NCI-H1105 (cell line): ENCODE results near the gene PIK3R2.
A peak's percentile ranks its signal among the peaks of the same experiment; 100 is the strongest.
"Not testable (repeated sequence)": the region's sequence is repeated elsewhere in the genome, so short reads cannot be mapped to it uniquely, and the experiment has no call there.

Experiments used
- DNase-seq: peaks from one replicate; lab custom pipeline; 2025; lab: John Stamatoyannopoulos, UW

PIK3R2 gene

DNA sequence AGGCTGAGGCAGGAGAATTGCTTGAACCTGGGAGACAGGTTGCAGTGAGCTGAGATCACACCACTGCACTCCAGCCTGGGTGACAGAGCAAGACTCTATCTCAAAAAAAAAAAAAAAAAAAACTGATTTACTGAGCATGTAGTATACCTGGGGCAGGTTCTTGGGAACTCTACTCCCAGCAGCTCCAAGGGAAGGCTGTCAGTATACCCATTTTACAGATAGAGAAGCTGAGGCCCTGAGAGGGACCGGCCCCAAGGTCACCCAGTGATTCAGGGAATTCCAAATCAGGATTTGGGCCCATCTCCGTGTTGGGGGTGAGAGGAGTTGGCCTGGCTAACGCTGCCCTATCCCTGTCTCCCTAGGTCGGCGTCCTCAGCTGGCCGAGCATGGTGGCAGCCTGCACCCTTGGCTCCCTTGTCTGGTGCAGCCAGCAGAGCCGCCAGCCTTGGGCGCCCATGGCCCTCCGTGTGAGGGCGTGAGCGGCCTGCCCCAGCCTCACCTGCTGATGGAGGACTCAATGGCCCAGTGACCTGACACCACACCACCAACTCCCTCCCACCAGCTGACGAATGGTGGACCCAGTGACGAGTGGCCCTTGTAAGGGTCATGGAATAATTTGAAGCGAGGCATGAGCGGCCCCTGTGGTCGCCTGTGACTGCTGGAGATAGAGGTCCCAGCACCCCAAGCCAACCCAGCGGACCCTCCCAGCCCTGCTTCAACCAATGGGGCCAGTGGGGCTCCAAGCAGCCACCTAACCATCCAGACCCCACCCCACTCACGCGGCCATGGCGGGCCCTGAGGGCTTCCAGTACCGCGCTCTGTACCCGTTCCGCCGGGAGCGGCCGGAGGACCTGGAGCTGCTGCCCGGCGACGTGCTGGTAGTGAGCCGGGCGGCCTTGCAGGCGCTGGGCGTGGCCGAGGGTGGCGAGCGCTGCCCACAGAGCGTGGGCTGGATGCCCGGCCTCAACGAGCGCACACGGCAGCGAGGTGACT is 2.4 kb downstream of the PIK3R2 start:
- DNase-seq, result no peak

DNA sequence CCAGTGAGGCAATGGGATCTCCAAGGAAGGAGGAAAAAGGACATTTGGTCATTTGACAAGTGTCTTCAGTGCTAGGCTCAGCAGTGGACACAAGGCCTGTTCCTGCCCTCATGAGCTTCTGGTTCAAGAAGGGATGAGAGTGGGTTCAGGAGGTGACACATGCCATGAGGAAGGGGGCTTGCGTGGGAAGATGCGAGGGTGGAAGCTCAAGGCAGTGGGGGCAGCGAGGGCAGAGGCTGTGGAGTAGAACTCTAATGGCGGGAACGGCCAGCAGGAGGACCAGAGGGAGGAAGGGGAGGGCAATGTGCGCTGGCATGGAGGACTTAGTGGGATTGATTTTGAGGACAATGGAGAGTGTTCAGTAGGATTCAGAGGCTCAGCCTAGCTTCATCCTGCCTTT is 3.3 kb downstream of the PIK3R2 start:
- no peak for DNase-seq

DNA sequence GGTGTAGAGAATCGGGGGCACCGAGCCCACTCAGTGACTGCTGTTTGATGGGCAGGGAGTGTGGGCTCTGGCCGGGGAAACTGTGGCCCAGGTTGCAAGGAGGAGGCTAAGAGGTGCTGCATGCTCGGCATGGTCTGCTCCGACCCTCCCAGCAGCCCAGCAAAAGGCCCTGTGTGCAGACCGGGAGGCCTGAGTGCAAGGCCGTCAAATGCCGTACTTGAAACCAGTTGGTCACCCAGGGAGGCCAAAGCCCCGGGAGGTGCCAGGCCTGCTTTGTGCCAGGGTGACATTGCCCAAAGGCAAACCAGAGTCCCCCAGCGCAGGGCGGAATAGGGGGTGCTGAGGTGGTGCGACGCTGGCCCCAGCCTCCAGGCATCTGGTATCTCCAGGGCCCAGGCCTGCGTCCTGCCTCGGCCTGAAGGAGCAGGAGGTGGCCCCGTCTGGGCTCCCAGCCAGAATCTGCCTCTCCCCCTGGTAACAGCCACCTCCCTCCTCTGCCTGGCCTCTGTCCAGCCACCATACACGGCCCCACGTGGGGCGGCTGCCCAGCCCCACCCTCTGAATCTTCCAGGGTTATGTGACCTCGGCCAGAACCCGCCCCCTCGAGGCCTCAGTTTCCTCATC is 4.0 kb downstream of the PIK3R2 start:
- peak; percentile 96 for DNase-seq

DNA sequence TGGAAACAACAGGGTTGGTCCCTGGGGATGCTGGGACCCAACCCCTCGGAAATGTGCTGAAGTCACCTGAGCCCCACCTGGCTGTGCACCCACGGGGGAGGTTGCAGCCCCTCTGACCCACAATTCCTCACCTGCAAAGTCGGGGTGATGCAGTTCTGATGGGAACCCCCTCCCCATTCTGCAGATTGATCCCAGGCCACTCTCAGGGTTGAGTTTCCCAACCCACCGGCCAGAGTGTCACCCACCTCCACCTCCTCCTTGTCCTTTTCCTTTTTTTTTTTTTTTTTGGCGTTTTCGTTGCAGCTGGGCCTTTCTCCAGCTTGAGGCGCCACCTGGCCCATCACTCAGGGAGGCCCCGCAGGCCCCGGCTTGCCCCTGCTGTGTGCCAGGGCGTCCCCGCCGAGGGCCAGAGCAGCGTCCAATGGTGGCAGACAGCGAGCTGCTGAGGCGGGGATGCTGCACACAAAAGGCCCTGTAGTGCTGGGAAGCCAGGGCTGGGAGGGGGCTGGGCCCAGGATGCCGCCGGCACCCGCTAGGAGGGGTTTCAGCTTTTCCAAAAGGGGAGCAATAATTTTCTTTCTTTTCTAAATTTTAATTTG is 4.6 kb downstream of the PIK3R2 start:
- peak; percentile 96 for DNase-seq

DNA sequence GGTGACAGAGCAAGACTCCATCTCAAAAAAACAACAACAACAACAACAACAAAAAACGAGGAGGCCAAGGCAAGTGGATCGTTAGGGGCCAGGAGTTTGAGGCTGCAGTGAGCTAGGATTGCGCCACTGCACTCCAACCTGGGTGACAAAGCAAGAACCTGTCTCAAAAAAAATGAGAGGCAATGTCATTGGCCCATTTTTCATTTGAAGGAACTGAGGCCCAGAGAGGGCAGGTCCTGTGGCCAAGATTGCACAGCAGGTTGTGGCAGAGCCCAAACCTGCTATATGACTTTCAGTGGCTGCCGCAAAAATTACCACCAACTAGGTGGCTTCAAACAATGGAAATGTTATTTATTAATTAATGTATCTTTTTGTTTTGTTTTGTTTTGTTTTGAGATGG is 5.5 kb downstream of the PIK3R2 start:
- no peak for DNase-seq

DNA sequence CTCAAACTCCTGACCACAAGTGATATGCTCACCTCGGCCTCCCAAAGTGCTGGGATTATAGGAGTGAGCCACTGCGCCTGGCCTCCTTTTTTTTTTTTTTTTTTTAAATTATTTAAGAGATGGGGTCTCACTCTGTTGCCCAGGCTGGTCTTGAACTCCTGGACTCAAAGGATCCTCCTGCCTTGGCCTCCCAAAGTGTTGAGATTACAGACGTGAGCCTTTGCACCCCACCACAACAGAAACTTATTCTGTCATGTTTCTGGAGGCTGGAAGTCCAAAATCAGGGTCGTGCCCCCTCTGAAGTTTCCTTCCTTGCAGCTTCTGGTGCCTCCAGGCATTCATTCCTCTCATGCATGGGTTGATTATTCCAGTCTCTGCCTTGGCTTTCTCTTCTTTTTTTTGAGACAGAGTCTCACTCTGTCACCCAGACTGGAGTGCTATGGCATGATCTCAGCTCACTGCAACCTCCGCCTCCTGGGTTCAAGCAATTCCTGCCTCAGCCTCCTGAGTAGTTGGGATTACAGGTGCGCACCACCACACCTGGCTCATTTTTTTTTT is 6.2 kb downstream of the PIK3R2 start:
- not testable (repeated sequence) for DNase-seq

DNA sequence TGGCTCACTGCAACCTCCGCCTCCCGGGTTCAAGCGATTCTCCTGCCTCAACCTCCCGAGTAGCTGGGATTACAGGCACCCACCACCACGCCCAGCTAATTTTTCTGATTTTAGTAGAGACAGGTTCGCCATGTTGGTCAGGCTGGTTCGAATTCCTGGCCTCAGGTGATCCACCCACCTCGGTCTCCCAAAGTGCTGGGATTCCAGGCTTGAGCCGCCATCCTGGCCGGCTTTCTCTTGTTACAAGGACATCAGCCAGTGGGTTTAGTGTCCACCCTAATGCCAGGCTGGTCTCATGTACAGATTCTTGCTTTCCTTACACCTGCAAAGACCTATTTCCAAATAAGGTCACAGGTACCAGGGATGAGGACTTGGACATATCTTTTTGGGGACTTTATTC is 6.8 kb downstream of the PIK3R2 start:
- no peak for DNase-seq

DNA sequence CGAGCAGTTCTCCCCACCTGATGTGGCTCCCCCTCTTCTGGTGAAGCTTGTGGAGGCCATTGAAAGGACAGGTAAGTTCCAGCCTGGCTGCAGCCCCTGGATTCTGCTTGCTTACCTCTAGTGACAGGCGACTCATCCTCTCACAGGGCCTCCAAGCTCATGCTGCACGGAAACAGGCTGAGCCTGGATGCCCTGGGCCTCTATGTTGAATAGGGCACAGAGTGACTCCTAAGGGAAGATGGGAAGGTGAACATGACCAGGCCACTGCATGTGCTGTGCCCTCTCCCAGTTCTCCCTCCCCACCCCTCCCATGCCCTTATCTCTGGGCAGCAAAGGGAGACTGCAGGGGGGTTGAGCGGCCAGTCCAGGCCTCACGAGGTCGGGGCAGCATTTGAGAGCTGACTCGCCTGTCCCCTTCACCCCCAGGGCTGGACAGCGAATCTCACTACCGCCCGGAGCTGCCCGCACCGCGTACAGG is 7.6 kb downstream of the PIK3R2 start:
- DNase-seq, result no peak

DNA sequence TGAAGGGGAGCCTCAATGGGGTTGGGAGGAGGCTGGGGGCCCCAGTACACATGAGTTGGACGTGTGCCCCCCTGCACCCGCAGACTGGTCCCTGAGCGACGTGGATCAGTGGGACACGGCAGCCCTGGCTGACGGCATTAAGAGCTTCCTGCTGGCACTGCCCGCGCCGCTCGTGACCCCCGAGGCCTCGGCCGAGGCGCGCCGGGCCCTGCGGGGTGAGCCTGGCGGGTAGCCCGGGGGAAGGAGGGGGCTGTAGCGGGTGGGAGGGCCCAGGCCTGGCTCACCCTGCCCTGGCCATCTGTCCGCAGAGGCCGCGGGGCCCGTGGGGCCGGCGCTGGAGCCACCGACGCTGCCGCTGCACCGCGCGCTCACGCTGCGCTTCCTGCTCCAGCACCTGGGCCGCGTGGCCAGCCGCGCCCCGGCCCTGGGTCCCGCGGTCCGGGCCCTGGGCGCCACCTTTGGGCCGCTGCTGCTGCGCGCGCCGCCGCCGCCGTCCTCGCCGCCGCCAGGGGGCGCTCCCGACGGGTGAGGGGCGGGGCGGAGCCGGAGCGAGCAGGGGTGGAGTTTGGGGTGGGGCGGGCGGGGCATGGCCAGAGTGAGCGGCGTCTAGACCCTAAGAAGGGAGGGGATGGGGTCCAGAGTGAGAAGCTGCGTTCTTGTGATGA is 8.1 kb downstream of the PIK3R2 start:
- DNase-seq, result peak; percentile 63

DNA sequence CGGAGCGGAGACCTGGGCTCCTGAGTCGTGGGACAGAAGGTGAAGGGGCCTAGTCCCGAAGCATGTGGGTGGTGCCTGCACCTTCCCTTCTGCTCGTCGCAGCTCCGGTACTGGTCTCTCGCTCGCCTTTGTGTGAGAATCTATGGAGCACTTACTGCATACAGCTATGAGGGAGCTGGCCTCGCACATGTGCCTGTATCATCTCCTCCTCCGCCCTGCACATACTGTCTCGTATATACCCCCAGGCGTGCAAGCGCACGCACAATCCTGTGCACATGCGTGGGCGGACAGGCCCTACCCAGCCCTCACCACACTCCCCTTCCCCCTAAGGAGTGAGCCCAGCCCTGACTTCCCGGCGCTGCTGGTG is 8.7 kb downstream of the PIK3R2 start:
- no peak for DNase-seq

DNA sequence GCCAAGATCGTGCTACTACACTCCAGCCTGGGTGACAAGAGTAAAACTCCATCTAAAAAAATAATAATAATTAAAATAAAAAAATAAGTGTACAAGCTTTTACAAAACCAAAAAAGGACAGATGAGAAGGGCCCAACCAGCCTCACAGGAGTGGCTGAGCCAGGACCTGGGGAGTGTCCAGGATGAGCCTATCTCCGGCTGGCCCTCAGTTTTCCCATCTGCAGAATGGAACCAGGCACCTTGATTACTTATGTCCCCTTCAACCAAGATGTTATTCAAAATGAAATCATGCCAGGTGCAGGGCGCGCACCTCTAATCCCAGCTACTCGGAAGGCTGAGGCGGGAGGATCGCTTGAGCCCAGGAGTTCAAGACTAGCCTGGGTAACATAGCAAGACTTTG is 11.1 kb downstream of the PIK3R2 start:
- no peak for DNase-seq

DNA sequence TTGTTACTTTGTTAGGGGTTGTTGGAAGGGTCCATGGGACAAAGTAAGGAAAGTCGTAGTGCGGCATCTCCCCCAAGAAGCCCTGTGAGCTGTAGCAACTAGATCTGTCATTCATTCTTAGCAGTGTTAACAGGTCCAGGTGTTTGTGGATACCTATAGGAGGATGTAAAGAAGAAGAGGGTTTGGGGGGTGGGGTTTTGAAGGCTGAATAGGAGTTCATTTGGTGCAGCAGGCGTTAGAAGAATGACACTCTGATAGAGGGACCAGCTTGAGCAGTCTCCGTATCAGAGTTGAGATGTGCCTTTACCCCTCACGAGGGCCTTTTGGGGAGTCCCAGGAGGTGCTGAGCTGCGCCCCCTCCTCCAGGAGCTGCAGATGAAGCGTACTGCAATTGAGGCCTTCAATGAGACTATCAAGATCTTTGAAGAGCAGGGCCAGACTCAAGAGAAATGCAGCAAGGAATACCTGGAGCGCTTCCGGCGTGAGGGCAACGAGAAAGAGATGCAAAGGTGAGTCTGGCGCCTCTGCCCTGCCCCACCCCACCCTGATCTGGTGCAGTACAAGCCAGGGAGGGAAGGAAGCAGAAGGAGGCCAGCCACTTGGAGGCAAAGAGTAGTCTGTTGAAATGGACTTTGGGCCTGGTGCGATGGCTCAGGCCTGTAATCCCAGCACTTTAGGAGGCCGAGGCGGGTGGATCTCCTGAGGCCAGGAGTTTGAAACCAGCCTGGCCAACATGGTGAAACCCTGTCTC is 13.0 kb downstream of the PIK3R2 start:
- no peak for DNase-seq

DNA sequence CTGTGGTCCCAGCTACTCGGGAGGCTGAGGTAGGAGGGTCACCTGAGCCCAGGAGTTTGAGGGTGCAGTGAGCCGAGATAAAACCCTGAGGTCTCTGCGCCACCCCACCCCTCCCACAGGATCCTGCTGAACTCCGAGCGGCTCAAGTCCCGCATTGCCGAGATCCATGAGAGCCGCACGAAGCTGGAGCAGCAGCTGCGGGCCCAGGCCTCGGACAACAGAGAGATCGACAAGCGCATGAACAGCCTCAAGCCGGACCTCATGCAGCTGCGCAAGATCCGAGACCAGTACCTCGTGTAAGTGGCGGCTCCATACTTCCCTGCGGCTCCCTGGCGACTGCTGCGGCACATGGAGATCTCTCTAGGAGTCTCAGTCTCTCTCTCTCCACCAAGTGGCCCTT is 14.0 kb downstream of the PIK3R2 start:
- DNase-seq, result no peak

DNA sequence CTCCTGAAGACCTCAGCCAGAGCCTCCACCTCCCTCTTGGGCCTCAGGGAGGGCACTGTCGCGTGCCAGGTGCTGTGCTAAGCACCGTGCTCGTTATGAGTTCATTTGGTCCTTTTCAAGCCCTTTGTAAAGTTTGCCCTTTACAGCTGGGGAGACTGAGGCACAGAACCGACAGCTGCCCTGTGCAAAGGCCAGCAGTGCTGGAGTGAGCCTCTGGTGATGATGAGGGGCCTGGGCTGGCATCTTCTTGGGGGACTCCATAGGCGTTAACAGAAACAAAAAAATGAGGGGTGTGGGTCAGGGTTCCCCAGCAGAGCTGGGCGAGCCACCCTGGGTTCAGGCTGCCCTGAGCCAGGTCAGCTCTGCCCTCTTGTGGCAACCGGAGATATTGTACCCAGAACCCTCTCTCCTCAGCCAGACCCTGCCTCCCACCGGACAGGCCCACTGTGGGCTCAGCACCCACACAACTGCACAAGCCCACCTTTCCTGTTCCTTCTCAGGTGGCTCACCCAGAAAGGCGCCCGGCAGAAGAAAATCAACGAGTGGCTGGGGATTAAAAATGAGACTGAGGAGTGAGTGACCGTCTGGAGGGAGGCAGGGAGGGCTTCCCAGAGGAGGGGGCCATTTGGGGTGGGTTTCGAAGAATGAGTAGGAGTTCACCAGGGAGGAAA is 15.1 kb downstream of the PIK3R2 start:
- no peak for DNase-seq

DNA sequence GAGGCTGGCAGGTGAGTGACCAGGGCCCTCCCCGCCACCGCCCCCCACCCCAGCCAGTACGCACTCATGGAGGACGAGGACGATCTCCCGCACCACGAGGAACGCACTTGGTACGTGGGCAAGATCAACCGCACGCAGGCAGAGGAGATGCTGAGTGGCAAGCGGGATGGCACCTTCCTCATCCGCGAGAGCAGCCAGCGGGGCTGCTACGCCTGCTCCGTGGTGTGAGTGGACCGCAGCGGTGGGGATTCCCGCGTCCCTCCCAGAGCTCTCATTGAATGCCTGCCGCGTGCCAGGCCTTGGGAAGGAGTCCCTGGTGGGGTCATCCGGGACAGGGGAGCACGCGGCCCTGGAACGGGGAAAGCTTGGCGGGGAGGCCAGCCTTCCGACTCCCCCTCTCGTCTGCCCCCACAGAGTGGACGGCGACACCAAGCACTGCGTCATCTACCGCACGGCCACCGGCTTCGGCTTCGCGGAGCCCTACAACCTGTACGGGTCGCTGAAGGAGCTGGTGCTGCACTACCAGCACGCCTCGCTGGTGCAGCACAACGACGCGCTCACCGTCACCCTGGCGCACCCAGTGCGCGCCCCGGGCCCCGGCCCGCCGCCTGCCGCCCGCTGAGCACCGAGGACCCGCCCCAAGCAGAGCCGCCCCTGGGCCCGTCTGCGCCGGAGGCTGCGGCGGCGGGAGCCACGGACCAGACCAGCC is 15.9 kb downstream of the PIK3R2 start:
- no peak for DNase-seq

DNA sequence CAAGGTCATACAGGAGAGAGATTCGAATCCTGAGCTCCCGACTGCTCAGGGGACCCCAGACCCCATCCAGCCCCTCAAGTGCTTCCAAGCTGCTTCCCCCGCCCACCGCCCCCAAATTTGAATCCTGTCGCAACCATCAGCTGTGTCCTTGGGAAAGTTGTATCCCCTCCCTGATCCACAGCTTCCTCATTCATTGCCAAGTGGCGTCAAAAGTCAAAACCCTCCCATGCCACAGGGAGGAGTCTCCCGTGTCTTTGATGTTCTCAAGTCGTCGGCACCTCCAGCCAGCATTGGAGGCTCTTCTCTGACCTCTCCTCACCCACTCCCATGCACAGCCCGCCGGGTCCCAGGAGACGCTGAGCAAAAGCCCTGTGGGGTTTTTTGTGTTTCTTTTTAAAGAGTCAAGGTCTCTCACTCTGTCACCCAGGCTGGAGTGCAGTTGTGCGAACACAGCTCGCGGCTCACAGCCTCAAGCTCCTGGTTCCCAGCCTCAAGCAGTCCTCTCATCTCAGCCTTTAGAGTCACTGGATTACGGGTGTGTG is 17.8 kb downstream of the PIK3R2 start:
- no peak for DNase-seq

DNA sequence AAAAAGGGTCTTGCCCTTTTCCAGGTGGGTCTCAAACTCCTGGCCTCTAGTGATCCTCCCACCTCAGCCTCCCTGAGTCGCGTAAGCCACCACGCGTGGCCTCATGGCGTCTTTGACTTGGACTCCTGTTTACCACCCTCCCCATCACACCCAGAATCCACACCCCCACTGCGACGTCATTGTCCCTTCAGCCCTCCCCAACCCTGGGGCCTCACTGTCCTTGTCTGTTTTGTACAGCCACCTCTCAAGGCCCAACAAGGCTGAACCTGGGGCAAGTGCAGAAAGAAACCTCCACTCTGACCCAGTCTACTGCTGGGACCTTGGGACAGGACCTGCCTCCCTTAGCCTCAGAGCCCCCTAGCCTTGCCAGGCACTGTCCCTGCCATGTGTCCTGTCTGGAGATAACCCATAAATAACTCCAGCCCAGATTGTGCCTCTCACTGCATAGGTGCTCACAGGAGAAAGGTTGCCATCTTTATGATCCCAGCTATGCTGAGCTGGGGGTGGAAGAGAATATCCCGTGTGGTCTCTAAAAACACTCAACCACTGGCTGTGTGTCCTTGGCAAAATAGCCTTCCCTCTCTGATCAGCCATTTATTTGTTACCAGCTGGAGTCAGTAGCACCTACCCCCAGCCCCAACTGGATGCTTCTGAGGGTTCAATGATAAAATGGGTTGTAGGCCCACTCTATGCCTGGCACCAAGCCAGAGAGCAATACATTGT is 18.8 kb downstream of the PIK3R2 start:
- no peak for DNase-seq

DNA sequence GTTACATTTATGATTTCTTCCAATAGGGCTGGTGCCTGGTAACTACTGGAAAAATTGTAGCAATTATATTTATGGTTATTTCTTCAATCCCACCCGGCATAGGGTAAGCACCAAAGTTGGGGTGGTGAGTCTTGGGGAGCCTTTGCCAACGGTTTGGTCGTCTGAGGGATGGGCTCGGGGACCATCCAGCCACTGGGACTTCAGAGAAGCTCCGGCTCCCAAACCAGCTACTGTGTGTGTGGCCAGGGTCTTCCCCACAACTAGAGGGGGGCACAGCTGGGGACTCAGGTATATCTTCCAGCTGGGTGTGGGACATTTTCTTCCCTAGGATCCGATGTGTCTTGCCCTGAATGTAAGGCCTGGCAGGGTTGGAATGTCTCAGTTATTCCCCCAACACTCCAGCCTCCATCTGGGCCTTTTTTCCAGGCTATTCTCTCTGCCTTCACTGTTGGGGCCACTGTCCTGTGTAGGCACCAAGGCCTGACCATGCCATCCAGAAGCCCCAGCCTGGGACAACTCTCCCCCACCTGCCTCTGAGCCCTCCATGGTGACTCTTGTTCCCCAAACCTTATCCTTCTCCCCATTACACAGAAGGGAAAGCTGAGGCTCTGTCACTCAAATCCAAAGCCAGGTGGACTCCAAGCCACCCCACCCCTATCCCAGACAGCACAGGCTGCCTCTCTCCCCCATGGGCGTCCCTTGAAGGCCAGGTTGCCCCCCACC is 19.5 kb downstream of the PIK3R2 start:
- no peak for DNase-seq
